ENCODE data around the gene FAM114A2. TPM values are rescaled to one million over a fixed set of nuclear protein-coding genes. Genes with fewer than 3 reads are reported as not detected.

Gene FAM114A2
- polyA plus RNA-seq, 1 of the 3 experiments (the other 2 are of a cell fraction) = 9.0 TPM

- TF ChIP-seq FOSL2 (IDR thresholded peaks at IDR 0.05; ENCODE audit: borderline replicate concordance, low read depth) (no peak), EZH2phosphoT487 (IDR thresholded peaks at IDR 0.05; ENCODE audit: borderline replicate concordance, low read depth) (no peak)
Observed at GRCh38 chr5:154038707-154039457, at the start of gene FAM114A2, which contains the start of gene MFAP3 (continued).

- ChIA-PET POLR2A (no interaction called here), CTCF (interaction anchor here (1.2 to 5.2 kb wide), 2 partner anchors 15 to 110 kb away, joined by 3 to 24 read pairs; no protein-coding TSS in a partner anchor)
- Histone ChIP-seq H3K36me3 (replicated peaks in 1 of 2; ENCODE audit: control insufficient read depth in 1 of 2, insufficient read depth in 2 of 2, low read length in 1 of 2) (no peaks in the 10 kb centered on the region), H3K27me3 (ENCODE audit: insufficient read depth) (no peaks in the 10 kb centered on the region), H3K4me3 (ENCODE audit: low read depth in 2 of 2, low read length in 1 of 2) (no peak overlapping the region), H3K4me1 (ENCODE audit: control insufficient read depth in 1 of 2, insufficient read depth in 2 of 2, low read depth in 1 of 2, low read length in 1 of 2) (peaks cover 0 to 18% of the 10 kb centered on the region in 2 experiments; a peak in 2 of 4 replicates), H3K27ac (ENCODE audit: low read depth in 2 of 2, low read length in 1 of 2) (no peak overlapping the region), H3K9ac (no peak overlapping the region), H4K20me1 (ENCODE audit: insufficient read depth) (no peaks in the 10 kb centered on the region), H3F3A (replicated peaks; ENCODE audit: insufficient read depth) (no peaks in the 10 kb centered on the region), H3K4me2 (no peak overlapping the region), H2AFZ (ENCODE audit: low read depth) (no peak overlapping the region), H3K79me2 (ENCODE audit: insufficient read depth) (no peaks in the 10 kb centered on the region), H3K9me2 (no peaks in the 10 kb centered on the region), H3K9me3 (no peaks in the 10 kb centered on the region)
- DNase-seq = no peak
- 0% methylated on average over 2 of the region's 2 CpGs for WGBS (ENCODE audit: low lambda C conversion rate)
- TF ChIP-seq TCF12 (IDR thresholded peaks at IDR 0.05) = no peak
- TF ChIP-seq RXRA (IDR thresholded peaks at IDR 0.05; ENCODE audit: borderline replicate concordance, low read depth) = no peak
- TF ChIP-seq GABPA (IDR thresholded peaks at IDR 0.05; ENCODE audit: low read depth) = no peak
- no peak for TF ChIP-seq NRF1 (IDR thresholded peaks at IDR 0.05; ENCODE audit: low read depth, low read length)
- no peak for TF ChIP-seq IRF3 (IDR thresholded peaks at IDR 0.05; ENCODE audit: low read depth, low read length)
- no peak for TF ChIP-seq RAD21 (IDR thresholded peaks at IDR 0.05; ENCODE audit: low read length)
- TF ChIP-seq YY1 (IDR thresholded peaks at IDR 0.05; ENCODE audit: low read depth) = no peak
- no peak for TF ChIP-seq FOXM1 (IDR thresholded peaks at IDR 0.05; ENCODE audit: low read depth)
- no peak for TF ChIP-seq MEF2A (IDR thresholded peaks at IDR 0.05; ENCODE audit: borderline replicate concordance, low read depth)
- TF ChIP-seq RCOR1 (IDR thresholded peaks at IDR 0.05; ENCODE audit: low read length) = no peak
- TF ChIP-seq SMC3 (IDR thresholded peaks at IDR 0.05; ENCODE audit: low read depth, low read length) = no peak
- no peak for TF ChIP-seq USF2 (IDR thresholded peaks at IDR 0.05; ENCODE audit: borderline replicate concordance, low read depth, low read length)
- TF ChIP-seq NFIC (IDR thresholded peaks at IDR 0.05; ENCODE audit: borderline replicate concordance) = no peak
- no peak for TF ChIP-seq CTCF (IDR thresholded peaks at IDR 0.05)
- TF ChIP-seq EZH2phosphoT487 (IDR thresholded peaks at IDR 0.05; ENCODE audit: borderline replicate concordance, low read depth) = no peak
- TF ChIP-seq CHD2 (IDR thresholded peaks at IDR 0.05; ENCODE audit: low read length, partially characterized antibody) = no peak
- no peak for TF ChIP-seq MAX (IDR thresholded peaks at IDR 0.05; ENCODE audit: low read depth)
- no peak for TF ChIP-seq ELF1 (IDR thresholded peaks at IDR 0.05)
- TF ChIP-seq ZBTB33 (IDR thresholded peaks at IDR 0.05; ENCODE audit: borderline replicate concordance, low read depth) = no peak
Observed at GRCh38 chr5:154087260-154087659, 48.5 kb upstream of the FAM114A2 start.

Measured in SK-N-SH (cell line).